D341Med (cell line): ENCODE results near the gene LIMS4.
"Not testable (repeated sequence)": the region's sequence is repeated elsewhere in the genome, so short reads cannot be mapped to it uniquely, and the experiment has no call there.

ENCODE experiments used
- DNase-seq: peaks from one replicate; pipeline ENCODE4 v3.0.0; 2012; ENCODE audit warnings: low spot score

Gene LIMS4, protein sequence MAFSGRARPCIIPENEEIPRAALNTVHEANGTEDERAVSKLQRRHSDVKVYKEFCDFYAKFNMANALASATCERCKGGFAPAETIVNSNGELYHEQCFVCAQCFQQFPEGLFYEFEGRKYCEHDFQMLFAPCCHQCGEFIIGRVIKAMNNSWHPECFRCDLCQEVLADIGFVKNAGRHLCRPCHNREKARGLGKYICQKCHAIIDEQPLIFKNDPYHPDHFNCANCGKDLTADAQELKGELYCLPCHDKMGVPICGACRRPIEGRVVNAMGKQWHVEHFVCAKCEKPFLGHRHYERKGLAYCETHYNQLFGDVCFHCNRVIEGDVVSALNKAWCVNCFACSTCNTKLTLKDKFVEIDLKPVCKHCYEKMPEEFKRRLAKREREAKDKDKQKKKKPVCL

GRCh38 chr2:110472171-110473058 is at the start of gene LIMS4:
Gene LIMS4, minus strand, starts transcription at chr2:110472816. Its CDS starts 38 bp downstream, at chr2:110472778.
- DNase-seq = not testable (repeated sequence)

- DNase-seq = not testable (repeated sequence)
Observed at GRCh38 chr2:110499755-110500377, 27.2 kb upstream of the LIMS4 start.

DNA sequence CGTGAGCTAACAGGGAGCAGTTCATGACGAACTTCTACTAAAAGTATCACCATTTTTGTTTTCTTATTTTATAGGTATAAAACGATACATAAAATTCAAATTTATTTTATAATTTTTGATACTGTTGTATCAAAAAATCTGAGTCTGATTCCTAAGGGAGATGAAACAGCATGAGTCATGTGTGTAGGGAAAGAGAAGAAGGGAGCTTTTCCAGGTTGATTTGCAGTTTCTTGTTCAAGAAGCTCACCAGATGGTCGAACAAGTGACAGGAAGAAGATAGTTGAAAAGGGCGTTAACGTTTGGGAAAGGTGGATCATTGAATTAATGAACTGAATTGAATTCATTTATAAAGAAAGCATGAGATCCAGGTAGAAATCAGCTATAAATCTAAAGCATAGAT is 23.4 kb upstream of the LIMS4 start:
- DNase-seq = not testable (repeated sequence)

GRCh38 chr2:110494488-110494887 is 21.9 kb upstream of the LIMS4 start:
- not testable (repeated sequence) for DNase-seq

- not testable (repeated sequence) for DNase-seq
Observed at GRCh38 chr2:110488991-110489390, 16.4 kb upstream of the LIMS4 start.

DNA sequence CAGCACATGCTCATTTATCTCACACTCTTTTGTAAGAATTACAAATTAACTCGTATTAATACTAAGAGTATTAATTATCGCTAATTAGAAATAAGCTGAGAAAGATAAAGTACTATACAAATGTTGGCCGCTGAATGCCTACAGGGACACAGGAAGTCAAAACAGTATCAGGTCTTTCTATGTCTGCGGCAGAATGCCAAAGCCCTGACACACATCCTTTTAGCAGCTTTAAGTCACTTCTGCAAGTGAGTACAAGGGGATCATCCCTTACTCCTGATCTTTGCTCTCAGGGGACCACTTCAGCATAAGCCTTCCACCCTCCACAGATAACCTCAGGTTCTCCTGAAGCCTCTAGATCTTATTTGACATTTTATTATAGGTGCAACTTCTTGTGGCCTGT is 10.1 kb upstream of the LIMS4 start:
- DNase-seq = not testable (repeated sequence)

GRCh38 chr2:110481200-110481599 is 8.6 kb upstream of the LIMS4 start:
- not testable (repeated sequence) for DNase-seq

- not testable (repeated sequence) for DNase-seq
Observed at GRCh38 chr2:110480084-110480483, 7.5 kb upstream of the LIMS4 start.

DNA sequence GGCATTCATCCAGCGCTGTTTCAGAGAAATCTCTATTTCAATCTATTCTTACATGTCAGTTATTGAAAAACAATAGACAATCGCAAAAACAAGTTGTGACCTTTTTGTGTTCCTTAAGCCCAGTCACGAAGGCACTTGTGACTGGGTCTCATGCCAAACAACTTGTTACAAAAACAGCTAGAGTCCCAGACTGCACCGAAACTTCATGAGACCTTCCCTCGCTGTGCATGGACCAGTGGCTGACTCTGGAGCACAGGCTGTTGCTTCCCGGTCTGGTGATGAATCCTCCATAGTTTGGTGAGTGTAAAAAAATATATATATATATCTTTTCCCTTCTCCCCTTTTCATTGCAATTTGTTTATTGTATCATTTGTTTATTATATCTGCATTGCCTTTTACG is 4.8 kb upstream of the LIMS4 start:
- not testable (repeated sequence) for DNase-seq

- not testable (repeated sequence) for DNase-seq
Observed at GRCh38 chr2:110476952-110477351, 4.3 kb upstream of the LIMS4 start.

- not testable (repeated sequence) for DNase-seq
Observed at GRCh38 chr2:110475627-110476359, 3.2 kb upstream of the LIMS4 start.

DNA sequence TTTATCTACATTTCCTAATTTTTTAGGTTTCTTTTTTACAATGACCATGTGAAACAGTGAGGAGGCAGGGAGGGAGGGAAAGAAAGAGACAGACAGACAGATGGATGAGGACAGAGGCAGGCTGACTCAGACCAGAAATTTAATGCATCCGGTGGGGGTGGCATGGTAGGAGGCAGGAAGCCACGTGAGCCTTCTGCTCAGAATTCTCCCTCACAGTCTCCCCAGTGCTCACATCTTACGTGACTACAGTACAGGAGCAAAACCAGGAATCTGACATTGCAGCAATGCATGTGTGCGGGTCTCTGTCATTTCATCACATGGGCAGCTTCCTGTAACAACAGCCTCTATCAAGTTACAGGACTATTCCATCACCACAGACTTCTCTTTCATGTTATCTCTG is 2.3 kb upstream of the LIMS4 start:
- DNase-seq = not testable (repeated sequence)

DNA sequence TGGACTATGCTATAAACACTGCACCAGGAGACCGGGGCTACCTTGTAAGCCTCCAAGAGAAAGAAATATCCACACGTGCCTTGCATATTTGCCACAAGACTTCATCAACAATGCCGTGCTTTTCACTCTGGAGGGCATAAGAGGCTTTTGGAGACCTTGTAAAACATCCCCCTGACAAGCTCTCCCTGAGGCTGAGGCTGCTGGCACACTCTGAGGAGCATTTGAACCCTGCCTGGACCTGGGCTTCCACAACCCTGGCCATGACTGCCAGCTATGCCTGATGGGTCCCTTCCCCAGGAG is 393 bp upstream of the LIMS4 start:
- DNase-seq = not testable (repeated sequence)

- DNase-seq = not testable (repeated sequence)
Observed at GRCh38 chr2:110468921-110469320, 3.7 kb downstream of the LIMS4 start.

DNA sequence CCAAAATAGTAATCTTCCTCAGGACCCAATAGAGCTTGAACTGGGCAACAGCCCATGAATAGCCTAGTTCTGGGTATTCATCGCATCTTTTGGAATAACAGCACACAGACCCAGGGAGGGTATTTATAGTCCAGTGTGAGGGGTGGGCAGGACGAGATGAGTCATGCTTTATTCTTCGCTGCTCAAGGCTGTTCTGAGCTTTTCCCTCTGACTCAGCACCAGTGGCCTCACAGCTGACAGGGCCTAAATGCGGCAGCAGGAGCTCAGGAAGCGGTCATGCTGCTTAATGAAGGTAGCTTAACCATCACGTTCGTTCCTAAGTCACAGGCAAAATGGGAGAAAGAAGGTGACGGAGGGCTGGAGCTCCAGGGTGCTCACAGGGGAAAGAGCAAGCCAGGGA is 7.3 kb downstream of the LIMS4 start:
- DNase-seq = not testable (repeated sequence)

- not testable (repeated sequence) for DNase-seq
Observed at GRCh38 chr2:110462458-110462857, 10.2 kb downstream of the LIMS4 start.

GRCh38 chr2:110460318-110460717 is 12.3 kb downstream of the LIMS4 start:
- not testable (repeated sequence) for DNase-seq

GRCh38 chr2:110457214-110457590 is 15.4 kb downstream of the LIMS4 start:
- not testable (repeated sequence) for DNase-seq

GRCh38 chr2:110456291-110457213 is 16.1 kb downstream of the LIMS4 start:
- not testable (repeated sequence) for DNase-seq

DNA sequence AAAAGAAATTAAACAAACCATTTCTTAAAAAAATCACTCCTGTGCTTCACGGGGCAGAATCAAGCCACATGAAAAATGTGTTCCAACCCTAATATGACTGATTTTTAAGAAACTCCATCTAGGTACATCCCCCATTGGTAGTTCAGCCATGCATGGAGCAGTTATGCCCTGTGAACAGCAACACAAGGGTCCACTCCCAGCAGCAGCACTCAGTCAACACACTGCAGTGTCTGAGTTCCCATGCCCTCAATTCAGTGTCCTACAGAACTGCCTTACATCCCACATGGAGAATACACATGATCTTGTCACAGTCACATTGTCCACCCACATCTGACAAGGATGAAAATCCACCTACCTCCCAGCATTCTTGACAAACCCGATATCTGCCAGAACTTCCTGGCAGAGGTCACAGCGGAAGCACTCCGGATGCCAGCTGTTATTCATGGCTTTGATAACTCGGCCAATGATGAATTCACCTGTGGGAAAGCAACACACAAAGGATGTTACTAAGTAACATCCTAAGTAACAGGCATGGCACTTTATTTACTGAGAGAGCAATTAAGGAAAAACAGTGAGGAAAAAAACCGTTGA is 17.4 kb downstream of the LIMS4 start:
- DNase-seq = not testable (repeated sequence)
